ENCODE results near the gene SLC23A2.

Gene SLC23A2

DNA sequence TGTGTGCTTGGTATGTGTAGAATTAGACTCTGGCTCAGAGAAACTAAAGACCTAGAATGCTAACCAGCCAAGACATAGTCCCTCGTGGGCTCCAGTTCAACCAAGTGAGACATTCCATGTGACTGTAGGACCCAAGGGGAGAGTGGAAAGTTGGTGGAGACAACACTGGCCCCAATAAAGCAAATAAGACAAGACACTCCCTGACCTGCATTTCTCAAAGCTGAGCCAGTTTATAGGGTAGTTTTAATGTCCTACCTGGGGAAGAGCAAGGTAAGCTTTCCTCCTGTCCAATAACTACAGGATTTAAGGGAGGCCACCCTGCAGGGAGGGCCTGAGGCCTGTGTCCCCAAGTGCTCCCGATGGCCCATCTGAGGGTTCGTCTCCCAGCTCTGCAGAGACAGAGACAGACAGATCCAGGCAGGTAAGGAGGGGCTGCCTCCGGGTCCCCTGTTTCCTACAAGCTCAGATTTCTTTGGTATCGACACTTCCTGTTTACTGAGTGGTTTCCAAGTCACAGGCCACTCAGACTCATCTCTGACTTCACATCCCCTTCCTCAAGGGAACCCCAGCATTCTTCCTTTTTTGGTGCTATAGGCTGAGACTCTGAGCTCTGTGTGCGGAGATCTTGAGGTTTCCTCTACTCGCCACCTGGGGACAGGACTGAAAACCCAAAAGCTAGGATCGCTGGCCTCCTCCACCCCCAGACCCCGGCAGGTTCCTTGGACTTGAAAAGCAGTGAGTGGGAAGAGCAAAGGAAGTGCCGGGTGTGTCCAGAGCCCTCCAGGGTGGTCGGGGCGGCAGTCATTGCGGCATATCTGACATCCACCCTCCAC lies 187.2 kb downstream of the SLC23A2 start:
- DNase-seq (ENCODE audit: low read depth), result no peak

GRCh38 chr20:4813076-4813862 lies 188.0 kb downstream of the SLC23A2 start:
- no peak for DNase-seq (ENCODE audit: low read depth)

GRCh38 chr20:4812641-4813075 lies 188.7 kb downstream of the SLC23A2 start:
- no peak for DNase-seq (ENCODE audit: low read depth)

GRCh38 chr20:4812216-4812615 lies 189.1 kb downstream of the SLC23A2 start:
- no peak for DNase-seq (ENCODE audit: low read depth)

DNA sequence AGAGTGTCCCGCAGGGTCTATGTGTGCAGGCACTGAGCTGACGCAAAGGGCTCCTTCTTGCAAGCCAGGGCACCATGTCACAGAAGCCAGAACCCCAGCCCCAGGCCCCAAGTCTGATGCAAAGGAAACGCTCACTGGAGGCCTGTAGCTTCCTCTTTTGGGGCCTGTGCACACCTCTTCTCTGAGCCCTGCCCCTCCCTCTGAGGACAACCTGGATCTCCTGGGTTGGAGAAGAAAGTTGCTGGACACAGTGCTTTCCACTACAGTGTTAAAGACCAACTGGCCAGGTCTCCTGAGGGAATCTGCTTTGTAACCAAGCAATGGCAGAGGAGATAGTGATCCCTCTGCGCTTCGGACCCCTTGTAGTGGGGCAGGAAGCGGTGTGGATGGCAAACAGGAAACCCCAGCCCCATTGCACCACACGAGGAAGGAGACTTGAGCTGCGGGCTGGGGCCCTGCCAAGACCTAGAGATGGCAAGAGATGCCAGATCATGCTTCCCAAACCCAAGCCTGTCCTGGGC lies 189.6 kb downstream of the SLC23A2 start:
- DNase-seq (ENCODE audit: low read depth), result no peak

GRCh38 chr20:4811257-4811656 lies 190.1 kb downstream of the SLC23A2 start:
- DNase-seq (ENCODE audit: low read depth), result no peak

DNA sequence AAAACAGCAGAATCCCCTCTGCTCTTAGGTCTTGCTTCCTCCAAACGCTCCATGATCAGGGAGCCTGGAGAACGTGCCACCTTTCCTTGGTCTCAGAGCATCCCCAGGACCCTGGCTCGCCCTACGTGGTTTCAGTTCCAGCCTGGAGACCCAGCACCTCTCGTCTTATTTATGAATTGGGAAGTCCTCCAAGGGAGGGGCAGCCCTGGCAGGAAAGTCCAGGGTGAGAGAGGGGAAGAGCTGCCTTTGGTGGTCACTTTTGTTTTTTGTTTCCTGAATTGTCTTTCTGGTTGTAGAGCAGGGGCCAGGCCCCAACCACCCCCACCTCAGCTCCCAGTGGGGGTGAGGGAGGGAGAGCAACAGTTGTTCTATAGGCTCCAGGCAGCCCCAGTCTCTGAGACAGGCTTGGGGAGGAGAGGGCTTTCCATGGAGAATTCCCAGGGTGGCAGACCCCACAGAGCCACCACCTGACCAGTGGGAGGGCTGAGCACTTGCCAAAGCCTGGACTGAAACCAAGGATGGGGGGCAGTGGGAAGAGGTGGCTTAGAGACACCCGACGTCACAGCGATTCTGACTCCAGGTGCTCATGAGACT lies 190.8 kb downstream of the SLC23A2 start:
- DNase-seq (ENCODE audit: low read depth), result no peak

- no peak for DNase-seq (ENCODE audit: low read depth)
These were observed 191.6 kb downstream of the SLC23A2 start for GRCh38 chr20:4809707-4810106.

DNA sequence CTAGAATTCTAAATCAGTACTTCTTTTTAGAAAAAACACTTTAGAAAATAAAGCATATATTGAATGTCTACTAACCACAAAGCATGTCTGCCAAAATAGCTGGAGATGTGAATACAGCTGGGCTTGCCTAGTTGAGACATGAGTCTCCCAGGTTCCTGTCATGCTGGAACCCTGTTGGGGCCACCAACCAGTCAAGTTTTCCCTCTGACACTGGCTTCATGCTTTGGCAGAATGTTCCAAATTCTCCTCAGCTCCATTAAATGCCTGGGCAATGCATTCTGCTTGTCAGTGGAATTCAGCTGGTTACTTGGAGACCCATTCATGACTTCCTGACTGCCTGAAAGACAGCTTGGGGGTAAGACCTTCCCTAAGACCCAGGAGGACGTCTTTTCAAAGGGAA lies 192.4 kb downstream of the SLC23A2 start:
- DNase-seq (ENCODE audit: low read depth), result no peak

GRCh38 chr20:4805663-4806449 lies 195.5 kb downstream of the SLC23A2 start:
- DNase-seq (ENCODE audit: low read depth), result no peak

GRCh38 chr20:4802527-4802926 lies 198.8 kb downstream of the SLC23A2 start:
- DNase-seq (ENCODE audit: low read depth), result no peak

All from HS-5 (cell line).